ENCODE data around the gene KCNG1.

KCNG1 gene

DNA sequence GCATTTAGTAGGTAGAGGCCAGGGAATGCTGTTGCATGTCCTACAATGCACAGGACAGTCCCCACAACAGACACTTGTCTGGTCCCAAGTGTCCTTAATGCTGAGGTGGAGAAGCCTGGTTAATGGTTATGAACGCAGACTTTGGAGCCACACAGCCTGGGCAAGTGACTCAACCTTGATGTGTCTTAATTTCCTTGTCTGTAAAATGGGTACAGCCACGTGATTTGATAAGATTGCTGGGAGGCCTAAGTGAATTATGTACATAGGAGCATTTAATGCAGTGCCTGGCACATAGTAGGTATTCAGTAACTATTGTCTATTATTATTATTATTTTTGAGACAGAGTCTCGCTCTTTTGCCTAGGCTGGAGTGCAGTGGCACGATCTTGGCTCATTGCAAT lies 11.4 kb downstream of the KCNG1 start:
- DNase-seq = no peak

DNA sequence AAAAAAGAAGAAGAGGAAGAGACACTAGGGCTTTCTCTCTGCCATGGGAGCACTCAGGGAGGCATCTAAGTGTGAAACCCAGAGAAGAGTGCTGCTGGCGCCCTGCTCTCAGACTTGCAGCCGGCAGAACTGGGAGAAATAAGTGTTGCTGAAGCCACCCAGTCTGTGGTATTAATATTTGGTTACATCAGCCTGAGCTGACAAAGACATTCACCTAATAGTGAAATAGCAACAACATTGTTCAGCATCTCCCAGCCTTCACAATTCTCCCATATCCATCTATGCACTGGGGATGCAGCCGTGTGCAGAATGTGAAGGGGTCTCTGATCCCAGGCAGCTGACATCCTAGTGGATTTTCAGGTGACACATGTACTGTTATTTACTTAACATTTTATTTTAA lies 12.0 kb downstream of the KCNG1 start:
- no peak for DNase-seq

DNA sequence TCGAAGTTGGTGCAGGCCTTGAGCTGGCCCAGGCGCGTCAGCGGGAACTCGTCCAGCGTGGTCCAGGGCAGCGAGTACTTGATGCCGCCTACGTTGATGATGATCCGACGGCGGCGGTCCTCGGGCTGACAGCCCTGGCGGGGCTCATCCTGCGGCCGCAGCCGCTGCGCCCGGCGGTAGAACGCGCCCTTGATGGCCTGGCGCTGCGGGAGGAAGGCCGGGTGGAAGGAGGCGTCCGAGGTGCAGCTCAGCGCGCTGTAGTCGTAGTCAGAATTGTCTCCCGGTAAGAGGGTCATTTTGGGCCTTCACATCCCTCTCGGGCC lies 12.9 kb downstream of the KCNG1 start:
- no peak for DNase-seq

DNA sequence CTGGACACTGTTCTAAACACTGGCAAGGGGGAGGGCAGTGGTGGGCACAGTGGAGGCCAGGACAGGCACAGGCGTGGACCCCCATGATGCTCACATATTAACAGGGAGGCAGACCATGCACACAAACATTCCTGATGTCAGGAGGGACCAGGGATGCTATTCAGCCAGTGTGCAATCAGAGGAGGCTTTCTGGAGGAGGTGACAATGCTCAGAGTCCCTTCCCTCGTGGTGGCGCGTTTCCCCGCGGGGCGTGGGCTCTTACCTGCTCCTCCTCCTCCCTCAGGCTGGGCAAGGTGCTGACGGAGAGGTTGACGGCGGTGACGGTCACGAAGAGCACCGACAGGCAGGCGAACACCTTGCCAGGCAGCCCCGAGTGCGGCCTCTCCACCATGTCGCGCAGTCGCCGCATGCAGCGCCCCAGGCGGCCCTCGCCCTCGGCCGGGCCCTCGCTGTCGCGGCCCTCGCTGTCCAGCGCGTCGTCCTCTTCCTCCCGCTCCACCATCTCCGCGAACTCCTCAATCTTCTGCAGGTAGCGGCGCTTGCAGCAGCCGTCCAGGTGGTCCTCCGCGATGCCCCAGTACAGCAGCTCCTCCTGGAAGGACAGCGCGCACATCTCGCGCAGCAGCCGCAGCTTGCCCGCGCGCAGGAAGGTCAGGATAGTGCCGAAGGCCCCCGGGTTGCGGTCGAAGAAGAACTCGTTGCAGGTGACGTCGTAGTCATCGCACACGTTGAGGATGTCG lies 13.4 kb downstream of the KCNG1 start:
- DNase-seq = no peak

DNA sequence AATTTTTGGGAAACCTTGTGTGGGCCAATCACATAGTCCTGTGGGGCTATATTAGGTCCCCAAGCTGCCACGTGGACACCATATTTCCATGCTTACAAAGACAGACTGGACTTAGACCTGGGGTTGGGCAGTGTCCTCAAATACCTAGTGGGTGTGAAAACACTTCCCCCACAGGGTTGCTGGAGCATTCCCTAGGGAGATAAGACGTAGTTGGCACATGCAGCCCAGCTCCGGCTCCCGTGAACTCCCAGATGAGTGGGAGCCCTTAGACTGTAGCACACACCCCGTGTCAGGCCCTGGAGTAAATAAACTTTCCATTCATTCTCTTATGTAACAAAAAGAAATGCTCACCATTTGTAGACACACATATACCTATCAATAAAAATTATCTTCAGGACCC lies 14.2 kb downstream of the KCNG1 start:
- no peak for DNase-seq

DNA sequence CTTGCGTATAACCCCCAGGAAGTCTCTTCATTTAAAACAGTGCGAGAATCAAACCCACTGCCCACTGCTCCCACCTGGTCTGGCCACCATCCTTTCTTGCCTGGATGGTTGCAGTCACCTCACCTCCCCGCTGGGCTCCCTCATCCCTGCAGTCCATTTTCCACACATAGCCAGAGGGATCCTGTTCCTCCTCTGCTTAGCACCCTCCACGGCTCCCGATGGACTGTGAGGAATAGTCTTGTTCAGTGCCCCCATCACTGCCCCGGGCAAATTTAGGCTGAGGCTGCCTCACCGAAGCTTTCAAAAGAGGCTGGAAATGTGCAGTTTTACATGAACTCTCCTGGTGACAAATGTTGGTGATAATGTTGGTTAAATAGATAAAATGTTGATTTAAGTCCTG lies 17.7 kb downstream of the KCNG1 start:
- no peak for DNase-seq

DNA sequence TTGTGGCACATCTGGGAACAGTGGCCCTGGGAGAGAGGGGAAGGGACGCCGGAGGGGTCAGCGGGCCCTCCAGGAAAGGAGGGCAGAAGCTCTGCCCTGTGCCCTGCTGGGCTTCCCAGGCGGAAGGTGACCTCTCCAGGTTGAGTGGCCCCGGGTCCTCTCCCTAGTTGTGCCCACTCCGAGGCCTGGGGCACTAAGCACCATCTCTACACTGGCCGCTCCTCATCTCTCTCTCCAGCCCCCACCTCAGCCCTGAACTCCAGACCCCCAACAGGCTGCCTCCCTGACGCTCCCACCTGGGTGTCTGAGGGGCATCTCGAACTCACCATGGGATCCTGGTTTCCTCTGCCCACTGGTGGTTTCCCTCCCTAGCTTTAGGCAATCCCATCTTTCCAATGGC lies 18.1 kb downstream of the KCNG1 start:
- no peak for DNase-seq

DNA sequence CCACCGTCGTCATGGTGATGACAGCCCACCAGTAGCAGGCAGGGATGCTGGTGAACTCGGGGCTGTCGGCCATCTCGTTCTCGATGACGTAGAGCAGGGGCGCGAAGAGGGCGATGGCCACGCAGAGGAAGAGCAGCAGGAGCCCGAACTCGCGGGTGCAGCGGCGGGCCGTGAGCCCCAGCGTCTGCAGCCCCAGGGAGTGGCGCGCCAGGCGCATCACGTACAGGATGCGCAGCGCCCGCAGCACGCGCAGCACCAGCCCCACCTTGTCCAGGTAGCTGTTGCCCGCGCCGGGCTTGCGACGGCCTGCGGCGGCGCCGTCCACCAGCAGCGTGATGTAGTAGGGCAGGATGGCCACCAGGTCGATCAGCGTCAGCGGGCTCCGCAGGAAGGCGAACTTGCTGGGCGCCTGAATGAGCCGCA lies 18.6 kb downstream of the KCNG1 start:
- DNase-seq = no peak

DNA sequence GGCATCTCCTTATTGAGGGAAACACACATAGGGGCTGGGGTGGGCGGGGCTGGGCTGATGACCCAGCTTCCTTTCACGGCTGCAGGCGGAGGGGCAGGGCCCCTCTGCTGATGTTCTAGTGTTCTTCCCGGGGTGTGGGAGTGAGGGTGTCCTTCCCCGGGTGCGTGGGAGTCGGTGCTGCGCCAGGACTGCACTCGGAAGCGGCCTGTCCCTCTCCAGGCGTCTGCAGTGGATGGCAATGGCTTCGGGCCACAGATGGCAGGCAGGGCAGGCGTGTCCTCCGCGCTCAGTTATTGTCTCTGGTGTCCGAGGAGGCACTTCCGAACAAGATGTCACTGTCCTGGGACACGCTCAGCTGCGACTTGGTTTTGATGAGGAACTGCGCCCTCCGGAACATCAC lies 19.2 kb downstream of the KCNG1 start:
- no peak for DNase-seq

DNA sequence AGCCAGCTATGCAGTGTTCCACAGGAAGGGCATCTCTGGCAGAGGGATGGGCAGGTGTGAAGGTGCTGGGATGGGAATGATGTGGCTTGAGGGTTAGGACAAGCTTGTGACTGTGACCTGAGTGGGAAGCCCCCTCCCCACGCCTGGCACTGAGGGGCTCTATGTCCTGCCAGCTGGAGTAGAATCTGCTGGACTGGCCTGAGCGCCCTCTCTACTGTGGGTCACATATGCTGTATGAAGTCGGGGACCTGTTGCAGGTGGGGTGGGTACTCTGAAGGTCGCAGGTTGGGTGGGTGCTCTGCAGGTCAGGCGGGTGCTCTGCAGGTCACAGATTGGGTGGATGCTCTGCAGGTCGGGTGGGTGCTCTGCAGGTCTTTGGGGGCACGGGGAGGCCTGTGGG lies 20.3 kb downstream of the KCNG1 start:
- no peak for DNase-seq

DNA sequence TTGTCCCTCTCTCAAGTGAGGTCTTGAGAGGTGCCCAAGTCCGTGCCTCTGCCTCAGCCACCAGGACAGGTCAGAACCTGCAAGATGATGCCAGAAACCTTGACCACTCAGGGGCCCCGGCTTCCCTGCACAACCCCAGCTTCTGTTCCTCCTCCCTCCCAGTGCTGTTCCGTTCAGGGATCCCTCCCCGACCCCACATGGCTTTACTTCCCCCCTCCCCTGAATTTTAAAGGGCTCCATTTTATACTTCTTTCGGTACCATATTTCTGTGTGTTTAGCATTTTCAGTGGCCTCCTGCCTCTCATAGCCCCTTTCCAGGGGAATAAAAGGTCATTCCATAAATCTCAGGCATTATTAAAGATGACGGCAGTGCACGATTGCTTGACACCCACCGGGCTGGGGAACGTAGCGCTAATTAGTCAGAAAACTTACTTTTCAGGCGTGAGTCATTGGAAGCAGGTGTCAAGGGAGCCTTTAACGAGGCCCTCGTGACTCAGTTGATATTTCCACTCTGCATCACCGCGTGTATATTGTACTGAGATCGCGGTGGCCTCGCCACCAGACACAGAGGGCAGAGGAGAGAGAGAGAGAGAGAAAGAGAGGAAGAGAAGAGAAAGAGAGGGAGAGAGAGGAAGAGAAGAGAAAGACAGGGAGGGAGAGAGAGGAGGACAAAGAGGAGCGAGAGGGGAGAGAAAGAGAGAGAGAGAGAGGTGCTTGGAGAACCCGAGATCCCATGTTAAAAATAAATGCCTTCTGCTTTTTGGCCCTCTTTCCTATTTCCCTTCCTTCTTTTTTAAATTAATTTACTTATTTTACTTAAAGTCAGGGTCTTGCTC lies 21.3 kb downstream of the KCNG1 start:
- DNase-seq = no peak

DNA sequence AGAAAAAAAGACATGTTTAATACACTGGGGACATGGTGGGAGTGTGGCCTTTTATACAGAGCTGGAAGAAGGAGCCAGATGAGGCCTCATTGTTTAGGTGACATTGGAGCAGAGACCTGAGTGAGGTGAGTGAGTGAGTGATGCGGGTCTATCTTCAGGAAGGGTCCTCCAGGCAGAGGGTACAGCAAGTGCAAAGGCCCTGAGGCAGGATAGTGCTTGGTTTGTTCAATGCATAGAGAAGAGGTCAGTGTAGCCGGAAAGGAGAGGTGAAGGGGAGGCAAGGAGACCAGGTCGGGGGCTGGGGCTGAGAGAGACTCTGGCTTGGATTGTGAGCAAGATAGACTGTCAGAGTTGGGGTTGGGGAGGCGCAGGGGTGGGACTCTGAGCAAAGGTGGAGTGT lies 23.6 kb downstream of the KCNG1 start:
- no peak for DNase-seq

DNA sequence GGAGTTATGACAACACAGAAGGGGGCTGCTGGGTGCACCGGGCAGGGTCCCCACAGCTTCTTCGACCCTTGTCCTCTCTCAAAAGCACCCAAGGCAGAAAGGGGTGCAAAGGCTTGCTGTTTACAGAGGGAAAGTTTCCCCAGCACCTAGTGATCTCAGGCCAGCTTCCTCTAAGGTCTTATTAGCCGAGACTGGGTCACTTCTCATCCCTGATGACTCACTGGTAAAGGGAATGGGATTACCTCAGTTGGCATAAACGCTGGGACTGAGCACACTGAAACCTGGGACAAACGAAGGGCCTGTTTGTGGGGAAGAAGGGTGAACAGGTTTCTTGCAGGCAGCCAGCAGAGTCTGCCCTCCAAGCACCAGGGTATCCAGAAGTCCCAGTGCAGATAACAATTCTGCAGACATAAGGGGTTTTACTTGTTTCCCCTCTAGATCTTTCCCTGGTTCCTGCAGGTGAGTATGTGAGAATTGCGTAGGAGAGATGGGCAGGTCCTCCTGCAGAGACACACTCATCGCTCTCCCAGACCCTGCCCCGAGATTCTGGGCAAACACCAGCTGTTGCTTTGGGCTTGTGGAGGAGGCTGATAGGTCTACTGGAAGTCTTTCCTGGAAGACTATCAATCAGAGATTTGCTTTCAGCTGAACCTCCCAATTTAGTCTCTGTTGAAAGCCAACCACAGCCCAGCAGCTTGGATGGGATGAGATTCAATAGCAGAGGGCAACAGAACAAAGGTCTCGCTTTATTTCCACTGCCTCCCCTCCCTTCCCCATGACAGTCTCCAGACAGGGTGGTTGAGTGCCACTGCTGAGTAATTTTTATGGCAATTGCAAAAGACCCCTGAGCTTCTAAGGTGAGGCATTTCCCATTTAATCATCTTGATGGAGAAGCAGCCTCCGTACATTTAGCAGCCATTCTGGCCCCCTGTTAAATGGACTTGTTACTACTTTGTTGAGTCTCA lies 25.7 kb downstream of the KCNG1 start:
- no peak for DNase-seq

DNA sequence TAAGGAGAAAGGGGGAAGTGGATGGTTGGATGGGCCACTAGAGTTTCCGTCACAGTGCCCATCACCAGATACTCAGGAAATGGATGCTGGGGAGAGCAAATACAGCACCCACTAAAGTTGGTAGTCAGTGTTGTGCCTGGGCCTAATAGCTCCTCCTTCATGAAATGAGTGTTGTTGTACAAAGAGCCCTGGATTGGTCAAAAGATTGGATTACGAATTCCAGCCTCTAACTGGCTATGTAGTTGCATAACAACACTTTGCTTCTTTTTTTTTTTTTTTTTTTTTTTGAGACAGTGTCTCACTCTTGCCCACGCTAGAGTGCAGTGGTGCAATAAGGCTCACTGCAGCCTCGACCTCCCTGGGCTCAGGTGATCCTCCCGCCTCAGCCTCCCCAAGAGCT lies 27.4 kb downstream of the KCNG1 start:
- no peak for DNase-seq

DNA sequence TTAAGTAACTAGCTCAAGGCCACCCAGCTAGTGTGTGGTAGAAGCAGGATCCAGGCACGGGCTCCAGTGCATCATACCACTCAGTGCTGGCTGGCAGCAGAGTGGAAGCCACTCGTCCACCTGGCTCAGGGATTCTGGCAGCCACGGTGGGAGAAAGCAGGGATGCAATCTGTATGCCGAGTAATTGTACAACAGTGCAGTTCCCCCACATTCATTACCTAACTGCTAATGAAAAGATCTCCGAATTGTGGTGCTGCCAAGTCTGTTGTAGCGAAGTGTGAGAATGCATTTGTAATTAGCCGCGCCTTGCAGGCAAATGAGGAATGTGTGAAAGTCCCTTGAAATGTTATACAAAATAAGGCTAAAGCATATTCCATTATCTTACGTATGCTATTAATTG lies 29.0 kb downstream of the KCNG1 start:
- DNase-seq = no peak

DNA sequence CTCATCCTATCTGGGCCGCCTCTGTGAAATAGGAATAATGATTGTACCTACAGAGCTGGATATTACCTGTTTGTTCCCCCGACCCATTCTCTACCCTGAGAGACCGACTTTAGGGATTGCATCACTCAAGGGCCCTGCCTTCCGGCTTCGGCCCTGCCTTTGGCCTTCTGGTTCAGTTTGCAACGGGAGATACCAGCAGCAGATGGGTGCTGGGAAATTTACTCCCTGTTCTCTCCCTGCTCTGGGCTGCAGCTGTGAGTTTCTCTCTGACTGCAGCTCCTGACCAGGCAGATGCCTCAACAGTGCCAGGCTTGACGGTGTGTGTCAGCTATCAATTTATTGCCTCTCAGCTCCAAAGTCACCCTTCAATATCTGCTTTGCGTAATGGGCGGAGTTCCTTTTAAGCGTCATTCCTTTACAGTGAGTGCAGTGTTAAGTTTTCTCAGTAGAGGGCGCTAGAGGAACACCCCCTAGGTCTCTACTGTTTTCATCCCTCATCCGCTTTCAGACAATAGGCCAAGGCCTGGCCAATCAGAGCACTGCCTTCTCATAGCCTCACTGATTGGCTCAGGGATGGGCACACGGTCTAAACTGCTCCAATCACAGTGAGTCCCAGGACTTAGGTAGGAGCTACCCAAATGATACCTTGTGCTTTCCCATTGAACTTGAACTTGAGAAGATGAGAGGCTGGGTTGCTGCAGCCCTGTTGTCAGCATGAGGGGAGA lies 30.0 kb downstream of the KCNG1 start:
- peak; percentile 40 for DNase-seq

DNA sequence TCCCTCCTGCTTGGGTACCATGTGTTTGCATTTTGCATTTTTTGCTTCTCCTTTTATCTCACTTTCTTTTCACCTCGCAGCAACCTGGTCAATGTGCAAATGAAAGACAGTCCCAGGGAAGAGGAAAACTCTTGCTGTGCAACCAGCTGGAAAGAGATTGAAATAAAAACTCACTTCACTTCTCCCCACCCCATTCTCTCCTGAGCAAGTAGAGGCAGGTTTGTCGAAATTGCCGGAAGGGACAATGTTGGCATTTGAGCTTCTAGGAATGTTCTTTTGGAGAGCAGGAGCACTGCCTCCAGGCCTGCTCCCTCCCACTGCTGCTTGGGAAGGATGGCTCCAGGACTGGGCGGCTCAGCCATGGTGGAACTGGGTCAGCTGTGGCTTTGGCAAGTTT lies 30.6 kb downstream of the KCNG1 start:
- no peak for DNase-seq

DNA sequence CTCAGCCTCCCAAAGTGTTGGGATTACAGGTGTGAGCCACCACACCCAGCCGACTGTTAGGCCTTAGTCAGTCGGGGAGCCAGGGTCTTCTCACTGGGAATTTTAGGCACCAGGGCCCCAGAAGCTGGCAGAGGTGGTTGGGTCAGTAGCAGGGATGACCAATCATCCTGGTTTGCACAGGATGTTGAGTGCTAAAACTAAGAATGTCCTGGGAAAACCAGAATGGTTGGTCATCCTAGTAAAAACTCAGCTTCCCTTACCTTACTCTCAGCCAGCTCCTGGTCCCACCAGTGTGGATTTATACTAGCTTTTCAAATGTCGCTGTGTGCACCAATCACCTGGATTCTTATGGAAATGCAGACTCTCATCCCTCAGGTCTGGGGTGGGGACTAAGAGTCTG lies 31.8 kb downstream of the KCNG1 start:
- no peak for DNase-seq

DNA sequence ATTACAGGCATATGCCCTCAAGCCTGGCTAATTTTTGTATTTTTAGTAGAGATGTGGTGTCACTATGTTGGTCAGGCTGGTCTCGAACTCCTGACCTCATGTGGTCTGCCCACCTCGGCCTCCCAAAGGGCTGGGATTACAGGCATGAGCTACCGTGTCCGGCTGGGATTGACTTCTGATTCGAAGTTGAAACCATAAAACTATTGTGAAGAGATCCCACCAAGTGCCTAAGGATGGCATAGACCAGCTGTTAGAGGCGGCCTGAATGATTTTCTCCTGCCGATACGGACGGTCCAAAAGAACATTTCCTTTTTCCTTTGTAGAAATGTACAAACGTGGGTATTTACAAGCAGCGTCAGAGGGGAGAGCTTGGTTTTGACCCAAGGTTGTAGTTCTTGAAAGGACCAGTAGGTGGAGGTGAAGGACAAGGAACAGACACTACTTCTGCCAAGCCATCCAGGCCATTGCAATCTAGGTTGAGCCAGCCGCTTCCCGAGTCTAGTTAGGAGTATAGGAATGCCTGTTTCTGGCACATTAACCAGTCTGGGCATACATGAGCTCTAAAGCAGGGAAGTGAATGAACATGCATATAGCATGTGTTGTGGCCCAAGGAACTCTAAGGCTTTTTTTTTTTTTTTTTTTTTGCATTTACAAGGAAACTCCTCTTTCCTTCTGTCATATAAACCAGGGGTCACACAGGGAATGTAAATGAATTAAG lies 35.3 kb downstream of the KCNG1 start:
- DNase-seq = peak; percentile 60

DNA sequence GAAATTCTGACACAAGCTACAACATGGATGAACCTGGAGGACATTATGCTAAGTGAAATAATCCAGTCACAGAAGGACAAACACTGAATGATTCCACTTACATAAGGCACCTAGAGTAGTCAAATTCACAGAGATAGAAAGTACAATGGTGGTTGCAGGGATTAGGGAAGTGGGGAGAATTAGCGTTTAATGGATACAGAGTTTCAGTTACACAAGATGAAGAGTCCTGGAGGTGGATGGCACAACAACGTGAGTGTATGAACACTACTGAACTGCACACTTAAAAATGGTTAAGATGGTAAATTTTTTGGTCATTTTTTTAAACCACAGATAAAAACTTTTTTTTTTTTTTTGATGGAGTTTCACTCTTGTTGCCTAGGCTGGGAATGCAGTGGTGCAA lies 39.6 kb downstream of the KCNG1 start:
- no peak for DNase-seq

DNA sequence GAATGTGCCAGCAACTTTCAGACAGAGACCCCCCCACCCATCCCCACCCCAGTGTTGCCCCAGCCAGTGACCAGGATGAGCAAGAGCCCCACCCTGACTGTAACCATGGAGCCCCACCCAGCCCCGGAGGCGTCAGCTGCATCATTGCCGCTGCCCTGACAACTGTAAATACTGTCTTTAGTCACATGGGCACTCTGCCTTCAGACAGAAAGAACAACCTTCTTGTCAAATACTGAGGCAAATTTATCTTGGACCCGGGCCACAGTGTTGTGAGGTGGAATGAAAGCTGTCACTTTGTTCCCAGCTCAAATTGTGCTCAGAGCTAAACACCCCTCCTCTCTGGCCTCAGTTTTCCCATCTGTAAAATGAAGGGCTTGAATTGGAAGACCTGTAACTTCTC lies 40.5 kb downstream of the KCNG1 start:
- DNase-seq = no peak

DNA sequence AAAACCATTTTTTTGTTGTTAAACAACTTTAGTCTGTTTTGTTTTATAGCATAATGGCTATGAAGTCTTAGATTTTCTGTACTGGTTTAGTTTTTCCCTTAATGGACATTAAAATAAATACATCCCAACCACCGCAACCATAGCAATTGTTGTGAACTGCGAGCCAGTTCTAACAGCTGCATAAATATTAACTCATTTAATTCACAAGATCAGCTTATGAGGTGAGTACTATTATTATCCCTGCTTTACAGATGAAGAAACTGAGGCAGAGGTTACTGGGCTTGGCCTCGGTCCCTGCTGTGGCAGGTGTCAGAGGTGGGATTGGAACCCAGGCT lies 41.2 kb downstream of the KCNG1 start:
- DNase-seq = no peak

All from SHP77 treated with DMSO at 0.1 percent for 48 hours (cell line).